Stimulated activated CD4-positive, alpha-beta T cell treated with anti-CD3 and anti-CD28 coated beads, TNF-alpha, amount 100 ng/mL, for 24 hours (primary cell): ENCODE results near the gene ETHE1.

ENCODE experiments used
- DNase-seq, 3 experiments: peaks; one replicate each; pipeline ENCODE4 v3.0.0-alpha.2; 2020; ENCODE audit warnings: low read depth in 3 of 3

ETHE1 gene

DNA sequence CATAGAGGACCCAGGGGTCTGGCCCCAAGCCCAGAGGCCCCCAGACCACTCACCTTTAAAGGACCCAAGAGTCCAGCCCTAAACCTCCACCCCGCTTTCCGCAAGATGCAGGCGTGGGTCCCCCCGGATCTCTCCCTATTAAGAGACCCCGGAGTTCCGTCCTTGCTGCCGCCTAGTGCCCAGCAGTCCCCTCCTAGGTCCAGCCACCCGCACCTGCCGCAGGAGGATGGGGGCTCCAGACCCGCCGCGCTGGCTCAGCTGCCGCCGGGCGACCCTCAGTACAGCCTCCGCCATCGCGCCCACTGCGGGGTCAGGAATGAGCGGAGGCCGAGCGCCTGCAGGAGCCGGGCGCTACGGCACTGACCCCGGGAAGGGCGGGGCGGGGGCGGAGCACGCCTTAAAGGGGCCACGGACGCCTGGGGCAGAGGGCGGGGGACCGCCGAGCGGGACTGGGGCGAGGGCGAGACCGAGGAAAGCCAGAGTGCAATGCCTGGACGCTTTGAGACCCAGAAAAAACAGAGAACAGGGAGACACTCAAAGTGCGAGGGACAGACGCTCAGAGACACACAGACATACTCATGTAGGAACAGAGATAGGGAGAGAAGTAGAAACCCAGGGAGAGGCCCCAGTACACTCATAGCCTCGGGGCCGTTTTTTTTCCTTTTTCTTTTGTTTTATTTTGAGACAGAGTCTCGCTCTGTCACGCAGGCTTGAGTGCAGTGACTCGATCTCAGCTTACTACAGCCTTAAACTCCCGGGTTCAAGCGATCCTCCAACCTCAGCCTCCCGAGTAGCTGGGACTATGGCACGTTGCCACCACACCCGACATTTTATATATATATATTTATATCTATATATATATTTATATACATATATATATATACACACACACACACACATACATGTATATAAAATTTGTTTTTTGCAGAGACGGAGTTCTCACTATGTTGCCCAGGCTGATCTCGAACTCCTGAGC lies at the start of gene ETHE1:
Gene ETHE1, minus strand, starts transcription at position 318 of the 976 bp plus-strand sequence. Its CDS starts 24 bp downstream, at position 294.
- DNase-seq: peak; percentile 47 to 83 (median 63)

DNA sequence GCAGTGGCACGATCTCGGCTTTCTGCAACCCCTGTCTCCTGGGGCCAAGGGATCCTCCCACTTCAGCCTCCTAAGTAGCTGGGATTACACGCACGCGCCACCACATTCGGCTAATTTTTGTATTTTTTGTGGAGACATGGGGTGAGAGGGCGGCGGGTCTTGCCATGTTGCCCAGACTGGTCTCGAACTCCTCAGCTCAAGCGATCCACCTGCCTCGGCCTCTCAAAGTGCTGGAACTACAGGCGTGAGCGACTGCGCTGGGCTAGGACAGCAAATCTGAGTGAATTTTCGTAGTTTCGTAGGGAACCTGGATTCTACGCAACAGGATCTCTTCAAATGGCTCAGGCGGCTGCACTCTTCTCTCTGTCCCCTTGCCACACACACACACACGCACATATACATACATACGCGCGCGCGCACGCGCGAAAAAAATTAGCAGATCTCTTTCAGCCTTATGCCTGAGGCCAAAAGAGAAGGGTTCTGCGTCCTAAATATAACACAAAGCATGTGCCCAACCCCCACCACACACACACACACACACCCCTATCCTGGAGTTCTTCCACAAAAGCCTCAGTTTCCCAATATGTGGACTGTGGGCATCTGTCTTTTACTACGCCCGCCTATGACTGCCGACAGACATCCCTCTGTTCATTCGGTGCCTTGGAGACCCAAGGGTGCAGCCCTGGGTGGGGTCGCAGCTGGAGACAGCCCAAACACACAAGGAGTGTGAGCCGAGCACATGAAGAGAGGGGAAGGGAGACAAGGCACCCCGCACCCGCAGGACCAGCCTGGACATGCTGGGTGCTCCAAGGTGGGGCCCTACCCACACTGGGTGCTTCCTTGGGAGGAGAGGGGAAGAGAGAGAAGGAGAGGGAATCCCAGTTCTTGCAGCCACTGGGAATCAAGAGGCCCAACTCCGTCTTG lies 49.2 kb upstream of the ETHE1 start:
- DNase-seq: no peak

GRCh38 chr19:43575156-43575950 lies 48.4 kb upstream of the ETHE1 start, which contains the start of the genes PINLYP and XRCC1:
PINLYP (plus strand) TSS chr19:43575801; CDS start chr19:43577192, 1,391 bp downstream.
XRCC1 (minus strand) TSS chr19:43575527; CDS start chr19:43575458, 69 bp downstream.
- peak; percentile 91 to 97 (median 95) for DNase-seq

DNA sequence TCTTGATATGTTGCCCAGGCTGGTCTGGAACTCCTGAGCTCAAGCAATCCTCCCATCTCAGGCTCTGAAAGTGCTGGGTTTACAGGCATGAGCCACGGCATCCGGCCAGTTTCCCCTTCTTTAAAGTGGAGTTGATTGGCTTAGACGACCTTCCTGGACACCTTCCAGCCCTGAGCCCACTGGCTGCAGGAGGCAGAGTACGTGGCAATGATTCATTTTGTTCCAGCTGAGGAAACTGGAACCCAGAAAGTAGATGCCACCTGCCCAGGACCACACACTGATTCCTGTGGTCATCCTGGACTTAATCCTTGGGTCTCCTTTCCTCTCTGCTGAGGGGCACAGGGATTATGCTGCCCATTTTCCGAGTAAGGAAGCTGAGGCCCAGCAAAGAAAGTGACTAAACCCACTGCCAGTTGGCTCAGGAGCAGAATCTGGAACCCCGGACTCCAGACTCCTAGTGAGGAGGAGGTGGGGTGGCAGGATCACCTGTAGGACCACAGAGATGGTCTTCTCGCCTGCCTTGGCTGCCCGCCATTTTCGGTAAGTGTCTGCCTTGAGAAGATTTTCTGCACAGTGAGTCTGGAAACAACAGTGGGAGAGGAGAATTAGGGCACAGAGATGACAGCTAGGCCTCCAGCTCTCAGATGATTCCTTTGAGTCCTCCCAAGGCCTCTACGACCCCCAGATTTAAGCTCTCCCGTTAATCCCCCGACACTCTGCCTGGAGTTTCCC lies 47.6 kb upstream of the ETHE1 start:
- DNase-seq: no peak

GRCh38 chr19:43572171-43572588 lies 45.2 kb upstream of the ETHE1 start:
- DNase-seq: no peak

DNA sequence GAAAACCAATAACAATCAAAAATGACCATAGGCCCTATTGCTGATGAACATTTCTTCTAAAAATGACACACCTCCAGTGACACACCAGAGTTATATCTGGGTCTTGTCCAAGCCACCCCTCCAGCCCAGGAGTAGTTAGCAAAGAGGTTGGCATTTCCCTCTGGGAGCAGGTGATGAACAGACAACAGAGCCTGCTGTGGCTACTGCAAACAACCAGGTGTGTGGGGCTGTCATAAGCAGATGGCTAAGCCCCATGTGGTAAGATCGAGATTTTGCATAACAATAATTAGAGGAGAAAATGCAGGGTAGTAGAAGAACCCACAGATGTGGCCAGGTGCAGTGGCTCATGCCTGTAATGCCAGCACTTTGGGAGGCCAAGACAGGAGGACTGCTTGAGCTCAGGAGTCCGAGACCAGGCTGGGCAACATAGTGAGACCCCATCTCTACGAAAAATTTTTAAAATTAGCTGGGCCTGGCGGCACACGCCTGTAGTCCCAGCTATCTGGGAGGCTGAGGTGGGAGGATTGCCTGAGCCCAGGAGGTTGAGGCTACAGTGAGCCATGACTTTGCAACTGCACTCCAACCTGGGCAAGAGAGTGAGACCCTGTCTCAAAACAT lies 43.3 kb upstream of the ETHE1 start:
- no peak for DNase-seq

DNA sequence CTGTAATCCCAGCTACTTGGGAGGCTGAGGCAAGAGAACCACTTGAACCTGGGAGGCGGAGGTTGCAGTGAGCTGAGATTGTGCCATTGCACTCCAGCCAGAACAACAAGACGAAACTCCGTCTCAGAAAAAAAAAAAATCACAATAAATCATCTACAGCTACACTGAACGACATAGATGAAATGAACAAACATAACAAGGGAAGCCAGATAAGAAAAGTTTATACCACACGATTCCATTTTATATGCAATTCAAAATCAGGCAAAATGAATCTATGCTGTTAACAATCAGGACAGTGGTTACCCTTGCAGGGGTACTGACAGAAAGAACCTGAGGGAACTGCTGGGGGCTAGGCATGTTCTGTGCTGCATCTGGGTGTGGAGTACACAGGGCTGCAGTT lies 42.7 kb upstream of the ETHE1 start:
- DNase-seq: no peak

DNA sequence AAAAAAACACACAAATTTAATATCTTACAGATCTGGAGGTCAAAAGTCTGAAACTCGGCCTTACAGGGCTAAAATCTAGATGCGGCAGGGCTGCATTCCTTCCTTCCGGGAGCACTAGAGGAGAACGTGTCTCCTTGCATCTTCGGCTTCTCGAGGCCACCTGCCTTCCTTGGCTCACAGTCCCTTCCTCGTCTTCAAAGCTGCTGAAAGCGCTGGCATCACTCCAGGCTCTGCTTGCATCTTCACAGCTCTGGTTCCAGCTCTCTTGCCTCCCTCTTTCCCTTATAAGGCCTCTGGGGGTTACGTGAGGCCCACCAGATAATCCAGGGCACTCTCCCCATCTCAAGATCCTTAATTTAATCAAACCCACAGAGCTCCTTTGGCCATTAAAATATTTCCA lies 37.8 kb upstream of the ETHE1 start:
- no peak for DNase-seq

DNA sequence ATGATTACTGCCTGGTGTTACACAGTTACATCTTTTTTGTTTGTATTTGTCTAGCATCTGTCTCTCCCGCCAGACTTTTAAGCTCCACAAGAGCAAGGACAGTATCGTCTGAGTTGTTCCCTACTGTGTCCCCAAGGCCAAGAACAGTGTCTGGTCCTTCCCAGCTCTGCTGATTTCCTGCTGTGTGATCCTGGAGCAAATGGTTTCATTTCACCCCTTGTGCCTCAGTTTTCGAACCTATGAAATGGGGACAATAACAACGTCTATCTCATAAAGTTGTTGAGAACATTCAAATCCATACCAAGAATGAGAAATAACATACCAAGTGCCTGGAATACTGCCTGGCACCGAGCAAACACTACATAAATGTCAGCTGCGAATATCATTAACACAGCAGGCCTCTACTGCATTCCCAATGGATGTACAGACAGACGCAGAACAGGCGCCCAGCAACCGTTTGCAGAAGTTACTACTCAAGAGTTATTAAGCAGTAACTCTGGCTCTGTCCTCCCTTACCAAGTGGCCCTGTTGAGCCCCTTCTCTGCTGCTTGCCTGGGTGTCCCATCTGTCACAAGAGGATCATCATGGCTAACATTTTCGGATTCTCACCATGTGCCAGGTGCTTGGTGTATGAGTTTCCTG lies 36.9 kb upstream of the ETHE1 start:
- DNase-seq: no peak

GRCh38 chr19:43562698-43563241 lies 35.8 kb upstream of the ETHE1 start:
- peak; percentile 35 to 64 (median 51) for DNase-seq

DNA sequence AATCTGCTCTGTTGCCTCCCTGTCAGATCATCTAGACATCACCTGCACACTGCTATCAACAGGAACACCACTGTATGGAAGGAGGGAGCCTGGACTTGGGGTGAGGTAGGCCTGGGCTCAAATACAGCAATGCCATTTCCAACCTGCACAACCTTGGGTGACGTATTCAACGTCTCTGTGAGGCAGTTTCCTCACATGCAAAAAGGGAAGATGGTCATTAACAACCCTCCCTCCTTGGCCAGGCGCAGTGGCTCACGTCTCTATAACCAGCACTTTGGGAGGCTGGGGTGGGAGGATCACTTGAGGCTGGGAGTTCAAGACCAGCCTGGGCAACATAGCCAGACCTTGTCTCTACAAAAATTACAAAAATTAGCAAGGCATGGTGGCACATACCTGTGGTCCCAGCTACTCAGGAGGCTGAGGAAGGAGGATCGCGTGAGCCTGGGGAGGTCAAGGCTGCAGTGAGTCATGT lies 35.3 kb upstream of the ETHE1 start:
- DNase-seq: no peak

GRCh38 chr19:43561139-43561970 lies 34.4 kb upstream of the ETHE1 start:
- DNase-seq: no peak

DNA sequence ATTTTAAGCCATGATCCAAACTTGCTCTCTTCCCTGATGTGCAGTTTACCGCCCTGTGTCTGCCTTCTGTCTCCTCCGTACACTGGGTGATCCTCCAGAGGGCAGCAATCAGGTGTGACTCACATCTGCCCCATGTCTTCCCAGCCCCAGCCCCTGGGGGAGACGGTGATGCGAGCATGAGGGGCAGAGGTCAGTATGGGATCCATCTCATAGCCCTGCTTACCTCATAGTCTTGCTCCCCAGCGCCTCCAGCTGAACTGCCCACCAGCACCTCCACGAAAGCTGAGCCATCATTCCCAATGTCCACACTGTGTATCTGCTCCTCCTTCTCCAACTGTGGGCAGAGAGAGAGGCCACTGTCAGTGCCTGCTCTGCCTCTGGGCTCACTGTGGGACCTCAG lies 33.7 kb upstream of the ETHE1 start:
- DNase-seq: peak in 1 of 3 experiments; percentile 18

GRCh38 chr19:43555185-43555770 lies 28.3 kb upstream of the ETHE1 start:
- DNase-seq: peak; percentile 68 to 77 (median 75)

DNA sequence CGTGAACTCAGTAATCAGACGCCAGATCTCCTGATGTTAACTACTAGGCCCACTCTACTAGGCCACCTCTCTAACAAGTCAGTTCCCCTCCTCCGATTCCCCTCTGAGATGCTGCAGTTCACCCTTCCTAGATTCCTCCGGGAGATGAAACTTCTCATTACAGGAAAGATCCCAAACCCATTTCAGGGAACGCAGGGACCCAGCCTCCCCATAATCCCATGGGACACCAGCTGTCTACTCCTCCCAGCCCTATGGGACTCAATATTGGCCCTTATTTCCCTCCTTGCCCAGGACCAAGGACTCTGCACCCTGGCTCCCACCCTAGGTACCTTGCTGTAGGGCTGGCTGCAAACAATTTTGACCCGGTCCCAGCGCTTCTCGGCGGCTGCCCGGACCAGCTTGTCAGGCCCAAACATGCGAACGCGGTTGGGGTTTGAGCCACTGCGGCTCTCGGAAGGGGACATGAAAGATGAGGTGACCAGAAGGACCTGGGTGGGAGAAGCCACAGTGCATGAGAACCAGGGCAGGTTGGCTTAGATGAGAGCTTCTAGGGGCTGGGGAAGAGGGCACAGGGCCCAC lies 27.4 kb upstream of the ETHE1 start:
- DNase-seq: no peak

DNA sequence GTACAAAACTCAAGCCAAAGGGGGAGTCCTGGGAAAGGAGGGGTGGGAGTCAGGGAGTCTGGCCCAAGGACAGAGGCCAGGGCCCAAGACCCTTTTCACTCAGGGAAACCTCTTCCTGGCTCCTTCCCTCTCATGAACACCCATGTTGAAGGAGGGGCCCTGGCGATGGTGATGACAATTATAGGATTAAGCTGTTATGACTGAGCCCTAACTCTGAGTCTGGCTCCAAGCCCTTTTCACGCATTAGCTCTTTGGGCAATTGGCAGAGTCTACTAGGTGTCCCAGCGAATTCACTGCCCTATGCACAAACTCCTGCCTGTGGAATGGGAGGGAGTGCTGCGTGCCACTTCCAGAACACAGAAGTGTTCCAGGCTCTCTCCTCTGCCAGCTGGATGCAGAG lies 26.7 kb upstream of the ETHE1 start:
- DNase-seq: no peak

- no peak for DNase-seq
These were observed 25.6 kb upstream of the ETHE1 start for GRCh38 chr19:43552616-43553015.

DNA sequence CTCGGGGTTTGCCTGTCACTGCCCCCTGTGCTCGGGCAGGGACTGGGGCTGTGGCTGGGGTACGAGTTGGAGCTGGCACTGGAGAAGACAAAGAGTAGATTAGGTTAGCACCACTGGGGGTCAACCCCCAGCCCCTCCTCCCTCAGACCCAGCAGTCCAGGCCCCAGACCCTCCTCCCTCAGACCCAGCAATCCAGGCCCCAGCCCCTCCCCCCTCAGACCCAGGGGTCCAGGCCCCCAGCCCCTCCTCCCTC lies 25.1 kb upstream of the ETHE1 start:
- no peak for DNase-seq
